H1 (cell line): Measurements from ENCODE around the gene TGFA. TPM values are rescaled to one million over a fixed set of nuclear protein-coding genes. Genes with fewer than 3 reads are reported as not detected.
A peak's percentile ranks its signal among the peaks of the same experiment; 100 is the strongest.

ENCODE experiments used
- CTCF ChIA-PET: fragments of 300-600 bp; sonication (Branson Sonifier 250); formaldehyde crosslinking; loops from one replicate; lab custom pipeline; 2021; ENCODE audit not compliant: partially characterized antibody; lab: Charles Lee
- POLR2A ChIA-PET: fragments of 300-600 bp; sonication (Branson Sonifier 250); formaldehyde crosslinking; loops from one replicate; lab custom pipeline; 2021; ENCODE audit warnings: inconsistent platforms; ENCODE audit not compliant: partially characterized antibody; lab: Charles Lee
- DNase-seq, 2 experiments: peaks; one replicate each; pipeline versions ENCODE4 v3.0.0 to v3.0.0-alpha.2; 2010 to 2022; ENCODE audit warnings: low spot score in 2 of 2, low read depth in 1 of 2, mixed read lengths in 1 of 2
- FAIRE-seq: peaks from 2 replicates; lab custom pipeline; 2011; peaks lifted over from hg19 to GRCh38; lab: Jason Lieb, UNC
- H2AFZ ChIP-seq: 2 replicates; pipeline ENCODE4 v1.8.1; 2012; ENCODE audit warnings: low read length, inconsistent platforms
- H2AK5ac ChIP-seq: 2 replicates; pipeline ENCODE4 v1.6.1; 2013; ENCODE audit warnings: low read depth, low read length
- H2BK120ac ChIP-seq: replicated peaks from 2 replicates; pipeline ENCODE3; 2013; ENCODE audit warnings: low read depth, low read length, inconsistent platforms
- H2BK12ac ChIP-seq: 2 replicates; pipeline ENCODE4 v1.6.1; 2013; ENCODE audit warnings: low read depth, low read length
- H2BK15ac ChIP-seq: 2 replicates; pipeline ENCODE4 v1.6.1; 2013; ENCODE audit warnings: low read length
- H2BK20ac ChIP-seq: 2 replicates; pipeline ENCODE4 v1.6.1; 2013; ENCODE audit warnings: low read length
- H2BK5ac ChIP-seq: 2 replicates; pipeline ENCODE4 v1.6.1; 2013; ENCODE audit warnings: low read depth, low read length
- H3K14ac ChIP-seq: 2 replicates; pipeline ENCODE4 v1.6.1; 2013; ENCODE audit warnings: inconsistent platforms; ENCODE audit not compliant: insufficient read length
- H3K18ac ChIP-seq: 2 replicates; pipeline ENCODE4 v1.6.1; 2013; ENCODE audit warnings: low read length; ENCODE audit errors: extremely low read depth
- H3K23ac ChIP-seq: 2 replicates; pipeline ENCODE4 v1.6.1; 2013; ENCODE audit warnings: inconsistent platforms; ENCODE audit not compliant: insufficient read length
- H3K23me2 ChIP-seq: 2 replicates; pipeline ENCODE4 v1.6.1; 2013; ENCODE audit warnings: low read depth, low read length
- H3K27ac ChIP-seq: 2 replicates; pipeline ENCODE4 v1.6.1; 2011; ENCODE audit warnings: low read depth, low read length, inconsistent platforms
- H3K27me3 ChIP-seq, 4 experiments: replicated peaks in 1 of 4; 1 replicate in 1 of 4; 2 replicates in 3 of 4; pipeline versions ENCODE4 v1.6.1 to v1.8.1; 2011 to 2013; ENCODE audit warnings: low read length in 3 of 4, mild to moderate bottlenecking in 3 of 4, inconsistent platforms in 2 of 4, mixed read lengths in 2 of 4, moderate library complexity in 1 of 4; ENCODE audit not compliant: control insufficient read depth in 3 of 4, insufficient read depth in 3 of 4; ENCODE audit errors: extremely low read depth in 1 of 4
- H3K36me3 ChIP-seq, 4 experiments: 2 replicates each; pipeline versions ENCODE4 v1.6.1 to v1.8.1; 2011 to 2013; ENCODE audit warnings: mild to moderate bottlenecking in 4 of 4, low read length in 3 of 4, moderate library complexity in 2 of 4, control low read depth in 1 of 4, inconsistent platforms in 1 of 4; ENCODE audit not compliant: insufficient read depth in 4 of 4, control insufficient read depth in 2 of 4
- H3K4ac ChIP-seq: replicated peaks from 2 replicates; pipeline ENCODE3; 2013; ENCODE audit warnings: low read length, low read depth, mixed read lengths, inconsistent platforms; ENCODE audit not compliant: insufficient read length
- H3K4me1 ChIP-seq, 4 experiments: replicated peaks in 1 of 4; 1 replicate in 1 of 4; 2 replicates in 3 of 4; pipeline versions ENCODE4 v1.6.1 to v1.8.1; 2011 to 2013; ENCODE audit warnings: low read length in 3 of 4, inconsistent platforms in 2 of 4, mixed read lengths in 1 of 4; ENCODE audit not compliant: insufficient read depth in 4 of 4, control insufficient read depth in 3 of 4
- H3K4me2 ChIP-seq, 2 experiments: 2 replicates each; pipeline versions ENCODE4 v1.6.1 to v1.8.1; 2011 to 2013; ENCODE audit warnings: low read depth in 2 of 2, low read length in 2 of 2, control low read depth in 1 of 2, inconsistent platforms in 1 of 2, mild to moderate bottlenecking in 1 of 2; ENCODE audit not compliant: insufficient read depth in 1 of 2
- H3K4me3 ChIP-seq, 4 experiments: fragments of 200-600, 300-600 bp in 1 of 4; sonication (generic), shearing (Covaris generic), sonication (Bioruptor Twin) in 1 of 4; 2 replicates each; pipeline versions ENCODE4 v1.5.1 to v1.8.1; 2011 to 2016; ENCODE audit warnings: low read length in 4 of 4, low read depth in 3 of 4, control low read depth in 2 of 4, inconsistent platforms in 2 of 4, mild to moderate bottlenecking in 2 of 4, mixed read lengths in 1 of 4, moderate library complexity in 1 of 4; ENCODE audit not compliant: insufficient read depth in 2 of 4; ENCODE audit errors: extremely low read depth in 1 of 4
- H3K56ac ChIP-seq: replicated peaks from 2 replicates; pipeline ENCODE3; 2013; ENCODE audit warnings: low read depth, mild to moderate bottlenecking, mixed read lengths, low read length, inconsistent platforms; ENCODE audit not compliant: insufficient read length
- H3K79me1 ChIP-seq: 2 replicates; pipeline ENCODE4 v1.6.1; 2013; ENCODE audit warnings: low read depth, low read length, control low read depth
- H3K79me2 ChIP-seq, 2 experiments: 2 replicates each; pipeline versions ENCODE4 v1.6.1 to v1.8.1; 2012 to 2013; ENCODE audit warnings: low read length in 2 of 2, mild to moderate bottlenecking in 2 of 2, inconsistent platforms in 1 of 2; ENCODE audit not compliant: insufficient read depth in 2 of 2, control insufficient read depth in 1 of 2
- H3K9ac ChIP-seq, 4 experiments: replicated peaks in 1 of 4; 1 replicate in 1 of 4; 2 replicates in 3 of 4; pipeline versions ENCODE4 v1.6.1 to v1.8.1; 2011 to 2013; ENCODE audit warnings: low read depth in 3 of 4, low read length in 3 of 4, control low read depth in 2 of 4, mild to moderate bottlenecking in 2 of 4, moderate library complexity in 2 of 4, inconsistent platforms in 1 of 4; ENCODE audit errors: extremely low read depth in 1 of 4
- H3K9me3 ChIP-seq, 2 experiments: 2 replicates each; pipeline versions ENCODE4 v1.6.1 to v1.8.1; 2012 to 2013; ENCODE audit warnings: mild to moderate bottlenecking in 2 of 2, moderate library complexity in 2 of 2, control low read depth in 1 of 2, inconsistent platforms in 1 of 2, low read depth in 1 of 2, low read length in 1 of 2, mixed read lengths in 1 of 2; ENCODE audit not compliant: insufficient read depth in 2 of 2
- H4K20me1 ChIP-seq, 2 experiments: replicated peaks in 1 of 2; 2 replicates each; pipeline versions ENCODE3 to v1.8.1; 2011 to 2013; ENCODE audit warnings: inconsistent platforms in 2 of 2, low read length in 2 of 2, mild to moderate bottlenecking in 1 of 2; ENCODE audit not compliant: insufficient read depth in 2 of 2, control insufficient read depth in 1 of 2
- H4K5ac ChIP-seq: 2 replicates; pipeline ENCODE4 v1.6.1; 2013; ENCODE audit warnings: low read length, low read depth, mixed read lengths, inconsistent platforms; ENCODE audit not compliant: insufficient read length
- H4K8ac ChIP-seq: 2 replicates; pipeline ENCODE4 v1.8.0; 2013; ENCODE audit warnings: mild to moderate bottlenecking, moderate library complexity, low read length, inconsistent platforms; ENCODE audit not compliant: insufficient read depth; ENCODE audit errors: extremely low read depth
- H4K91ac ChIP-seq: replicated peaks from 2 replicates; pipeline ENCODE3; 2013; ENCODE audit warnings: low read length, mixed read lengths, inconsistent platforms; ENCODE audit not compliant: insufficient read length
- EGR1 ChIP-seq: IDR thresholded peaks from 2 replicates; pipeline ENCODE4 v1.6.1; 2011; ENCODE audit warnings: low read depth, low read length, borderline replicate concordance
- WGBS, 2 experiments: shearing (Covaris generic) in 1 of 2; methylation state at CpG; one replicate each; pipeline versions ENCODE4 v1.1.6 to v1.1.7; 2013 to 2015; ENCODE audit warnings: low lambda C conversion rate in 2 of 2, mixed read lengths in 2 of 2, inconsistent platforms in 1 of 2, low coverage in 1 of 2, missing lambda C conversion rate in 1 of 2; ENCODE audit not compliant: insufficient replicate concordance in 2 of 2, insufficient coverage in 1 of 2, insufficient read length in 1 of 2; ENCODE audit errors: extremely low coverage in 1 of 2, missing lambda C conversion rate in 1 of 2; 5-methylcytosine and 5-hydroxymethylcytosine counted together
- polyA plus RNA-seq, 7 experiments: library from polyadenylated mRNA; depleted of rRNA in 3 of 7; stranded (reverse) in 5 of 7; unstranded in 2 of 7; fragments of >200 nt in 5 of 7; fragments of 200-250 nt in 2 of 7; gene quantifications; 1 replicate in 5 of 7; 2 replicates in 1 of 7; 4 replicates in 1 of 7; pipeline versions ENCODE4 v1.2.1 to v1.2.3, GENCODE V29; 2011 to 2013; ENCODE audit warnings: missing spikeins in 2 of 7, mixed read lengths in 2 of 7
- total RNA-seq: library from RNA; stranded (reverse); fragmentation: NEBNext Ultra II Directional; extraction: Animal tissue kit (Norgen Biotek cat#: 25700); gene quantifications from 2 replicates; pipeline ENCODE4 v1.2.1, GENCODE V29; 2021
- TF ChIP-seq, protein P1 (sequence below), 3 experiments: IDR thresholded peaks; 1 replicate in 2 of 3; 2 replicates in 1 of 3; pipeline versions ENCODE4 v1.5.1 to v1.6.1; 2011; ENCODE audit warnings: low read length in 3 of 3, mild to moderate bottlenecking in 3 of 3, inconsistent platforms in 2 of 3, low read depth in 1 of 3, moderate library complexity in 1 of 3; ENCODE audit not compliant: insufficient read depth in 1 of 3; ENCODE audit errors: control extremely low read depth in 1 of 3

Gene TGFA
- total and polyA plus RNA-seq, 2 of the 8 experiments (the other 6 are each of a cell fraction or from before 2014, with no cell fraction given): 1.8 to 3.7 TPM

DNA sequence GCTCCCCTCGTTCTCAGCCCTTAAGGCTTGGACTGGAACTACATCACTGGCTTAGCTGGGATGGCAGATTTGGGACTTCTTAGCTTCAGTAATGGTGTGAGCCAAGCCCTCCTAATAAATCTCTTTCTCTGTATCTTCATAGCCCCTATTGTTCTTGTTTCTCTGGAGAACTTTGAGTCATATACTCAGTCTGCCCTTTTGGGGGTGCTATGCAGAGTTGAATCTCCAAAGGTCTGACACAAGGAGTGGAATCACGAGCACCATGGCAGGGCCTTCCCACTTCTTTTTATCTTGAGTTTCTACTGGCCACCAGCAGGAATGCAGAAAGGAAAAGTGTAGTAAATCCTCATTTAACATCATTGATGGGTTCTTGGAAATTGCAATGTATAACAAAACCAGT, 13.3 kb upstream of the TGFA start:
- Histone ChIP-seq H4K8ac (no peak overlapping the region), H3K4ac (no peak overlapping the region), H3K23me2 (no peaks in the 10 kb centered on the region), H3K23ac (no peak overlapping the region), H3K18ac (no peak overlapping the region), H3K79me2 (no peaks in the 10 kb centered on the region), H3K56ac (no peak overlapping the region), H3K27ac (no peak overlapping the region), H2BK20ac (no peak overlapping the region), H2BK5ac (no peak overlapping the region), H2BK15ac (no peak overlapping the region), H2AK5ac (no peak overlapping the region), H4K91ac (no peak overlapping the region), H3K4me1 (peaks cover 0 to 2% (median 0%) of the 10 kb centered on the region in 4 experiments; a peak in 2 of 7 replicates), H3K9ac (no peak overlapping the region), H4K20me1 (no peaks in the 10 kb centered on the region), H2BK12ac (no peak overlapping the region), H3K79me1 (no peaks in the 10 kb centered on the region), H2AFZ (no peak overlapping the region), H3K36me3 (no peaks in the 10 kb centered on the region), H3K4me2 (no peak overlapping the region), H3K27me3 (peaks cover 0 to 6% (median 3%) of the 10 kb centered on the region in 4 experiments; a peak in 3 of 7 replicates), H2BK120ac (no peak overlapping the region), H3K4me3 (no peak overlapping the region), H3K14ac (no peak overlapping the region), H3K9me3 (no peaks in the 10 kb centered on the region; a peak in 1 of 4 replicates), H4K5ac (no peak overlapping the region)
- TF ChIP-seq, protein P1, sequence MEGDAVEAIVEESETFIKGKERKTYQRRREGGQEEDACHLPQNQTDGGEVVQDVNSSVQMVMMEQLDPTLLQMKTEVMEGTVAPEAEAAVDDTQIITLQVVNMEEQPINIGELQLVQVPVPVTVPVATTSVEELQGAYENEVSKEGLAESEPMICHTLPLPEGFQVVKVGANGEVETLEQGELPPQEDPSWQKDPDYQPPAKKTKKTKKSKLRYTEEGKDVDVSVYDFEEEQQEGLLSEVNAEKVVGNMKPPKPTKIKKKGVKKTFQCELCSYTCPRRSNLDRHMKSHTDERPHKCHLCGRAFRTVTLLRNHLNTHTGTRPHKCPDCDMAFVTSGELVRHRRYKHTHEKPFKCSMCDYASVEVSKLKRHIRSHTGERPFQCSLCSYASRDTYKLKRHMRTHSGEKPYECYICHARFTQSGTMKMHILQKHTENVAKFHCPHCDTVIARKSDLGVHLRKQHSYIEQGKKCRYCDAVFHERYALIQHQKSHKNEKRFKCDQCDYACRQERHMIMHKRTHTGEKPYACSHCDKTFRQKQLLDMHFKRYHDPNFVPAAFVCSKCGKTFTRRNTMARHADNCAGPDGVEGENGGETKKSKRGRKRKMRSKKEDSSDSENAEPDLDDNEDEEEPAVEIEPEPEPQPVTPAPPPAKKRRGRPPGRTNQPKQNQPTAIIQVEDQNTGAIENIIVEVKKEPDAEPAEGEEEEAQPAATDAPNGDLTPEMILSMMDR (IDR thresholded peaks at IDR 0.05; ENCODE audit: control extremely low read depth in 1 of 3, insufficient read depth in 1 of 3, low read depth in 1 of 3, low read length in 3 of 3): peak in 1 of 3 experiments; percentile 15; a peak in 1 of 4 replicates
- no peak for TF ChIP-seq EGR1
- DNase-seq (no peak), FAIRE-seq (no peak)
- POLR2A ChIA-PET: no interaction called here
- WGBS, 2 experiments: 73% methylated on average over 2 of the region's 2 CpGs; no CpG with 5 or more reads in 1 of the 2 experiments
- CTCF ChIA-PET: interaction anchor here (1.0 to 1.9 kb wide), 7 partner anchors 9 to 226 kb away, joined by 3 to 7 read pairs (median 4); no protein-coding TSS in a partner anchor
